ENCODE measurements around the gene ASPDH. TPM values are rescaled to one million over a fixed set of nuclear protein-coding genes. Genes with fewer than 3 reads are reported as not detected.

The ASPDH gene
- total RNA-seq, 4 donors from 2014 or later, result not detected

DNA sequence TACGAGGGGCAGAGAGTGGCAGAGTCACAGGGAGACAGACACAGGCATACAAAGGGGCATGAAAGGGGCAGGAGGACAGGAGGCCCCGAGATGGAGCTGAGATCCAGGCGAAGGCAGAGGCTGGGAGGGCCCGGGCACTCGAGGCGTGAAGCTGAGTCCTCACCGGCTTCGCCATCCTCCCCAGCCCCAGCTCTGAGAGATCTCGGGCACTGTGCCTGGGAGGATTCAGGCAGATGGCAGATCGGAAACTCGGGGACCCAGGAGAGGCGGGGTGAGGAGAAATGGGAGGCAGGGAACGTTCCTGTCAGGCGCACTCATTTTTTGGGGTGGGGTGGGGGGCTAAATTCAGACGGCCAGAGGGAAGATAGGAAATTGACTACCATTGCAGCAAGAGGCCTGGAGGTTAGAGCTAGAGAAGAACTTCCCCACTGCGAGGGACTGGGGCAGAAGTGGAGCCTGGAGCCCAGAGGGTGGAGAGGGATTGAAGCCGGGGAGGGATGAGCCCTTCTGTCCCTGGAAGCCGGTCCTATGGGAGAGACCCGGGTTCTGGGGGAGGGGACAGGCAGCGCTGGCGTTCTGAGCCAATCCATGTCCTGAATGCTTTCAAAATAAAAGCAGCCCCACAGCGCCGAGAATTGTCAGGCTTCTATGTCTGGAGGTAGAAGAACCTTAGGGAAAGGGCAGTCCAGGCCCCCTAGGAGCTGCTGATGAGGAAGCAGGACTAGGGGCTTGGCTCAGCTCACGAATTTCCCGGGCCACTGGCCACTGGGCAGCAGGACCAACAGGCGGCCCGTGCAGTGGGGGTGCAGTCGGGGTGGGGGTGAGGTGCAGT is 42.0 kb upstream of the ASPDH start:
- peaks cover 94% of the 10 kb centered on the region for H3K27me3 ChIP-seq
- ATAC-seq, result no peak
- H3K4me1 ChIP-seq, result peaks cover 0 to 31% (median 11%) of the 10 kb centered on the region in 3 donors
- no peaks in the 10 kb centered on the region for H3K36me3 ChIP-seq
- WGBS, 2 donors (ENCODE audit: low coverage in 1 of 2), result 20 to 35% methylated on average over 8 to 15 of the region's 28 CpGs
- H3K27ac ChIP-seq, result peak overlapping the region in 1 of 4 donors; percentile 43
- H3K9me3 ChIP-seq, result no peaks in the 10 kb centered on the region
- peak overlapping the region in 1 of 2 donors; percentile 51 for H3K4me3 ChIP-seq
- TF ChIP-seq, protein P1, sequence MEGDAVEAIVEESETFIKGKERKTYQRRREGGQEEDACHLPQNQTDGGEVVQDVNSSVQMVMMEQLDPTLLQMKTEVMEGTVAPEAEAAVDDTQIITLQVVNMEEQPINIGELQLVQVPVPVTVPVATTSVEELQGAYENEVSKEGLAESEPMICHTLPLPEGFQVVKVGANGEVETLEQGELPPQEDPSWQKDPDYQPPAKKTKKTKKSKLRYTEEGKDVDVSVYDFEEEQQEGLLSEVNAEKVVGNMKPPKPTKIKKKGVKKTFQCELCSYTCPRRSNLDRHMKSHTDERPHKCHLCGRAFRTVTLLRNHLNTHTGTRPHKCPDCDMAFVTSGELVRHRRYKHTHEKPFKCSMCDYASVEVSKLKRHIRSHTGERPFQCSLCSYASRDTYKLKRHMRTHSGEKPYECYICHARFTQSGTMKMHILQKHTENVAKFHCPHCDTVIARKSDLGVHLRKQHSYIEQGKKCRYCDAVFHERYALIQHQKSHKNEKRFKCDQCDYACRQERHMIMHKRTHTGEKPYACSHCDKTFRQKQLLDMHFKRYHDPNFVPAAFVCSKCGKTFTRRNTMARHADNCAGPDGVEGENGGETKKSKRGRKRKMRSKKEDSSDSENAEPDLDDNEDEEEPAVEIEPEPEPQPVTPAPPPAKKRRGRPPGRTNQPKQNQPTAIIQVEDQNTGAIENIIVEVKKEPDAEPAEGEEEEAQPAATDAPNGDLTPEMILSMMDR (IDR thresholded peaks at IDR 0.05), result no peak
- TF ChIP-seq EP300 (IDR thresholded peaks at IDR 0.05) (no peak), POLR2AphosphoS5 (IDR thresholded peaks at IDR 0.05) (no peak), POLR2A (IDR thresholded peaks at IDR 0.05) (no peak)

DNA sequence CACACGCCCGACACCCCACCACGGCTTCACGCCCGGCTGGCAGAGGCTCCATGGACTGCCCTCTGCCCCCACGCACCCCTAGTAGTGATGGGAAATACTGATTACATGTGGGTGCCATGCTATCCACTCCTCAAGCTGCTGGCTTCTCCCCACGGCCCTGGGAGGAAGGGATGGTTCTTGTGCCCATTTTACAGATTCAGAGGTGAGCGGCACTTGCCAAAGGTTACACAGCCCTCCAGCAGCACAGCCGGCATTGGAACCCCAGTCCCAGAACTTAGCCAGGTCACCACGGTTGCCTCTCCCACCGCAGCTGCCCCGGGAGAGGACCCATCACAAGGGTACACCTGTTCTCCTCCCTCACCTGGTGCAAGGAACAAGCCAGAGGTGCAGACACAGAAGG is 41.3 kb upstream of the ASPDH start:
- Histone ChIP-seq H3K27me3 (peaks cover 91% of the 10 kb centered on the region), H3K9me3 (no peaks in the 10 kb centered on the region), H3K4me1 (peaks cover 0 to 35% (median 11%) of the 10 kb centered on the region in 3 donors), H3K4me3 (no peak overlapping the region), H3K27ac (no peak overlapping the region), H3K36me3 (no peaks in the 10 kb centered on the region)
- WGBS, 2 donors (ENCODE audit: low coverage in 1 of 2), result 83% methylated on average over 4 of the region's 12 CpGs; no CpG with 5 or more reads in 1 of the 2 donors
- TF ChIP-seq POLR2A (IDR thresholded peaks at IDR 0.05) (no peak), EP300 (IDR thresholded peaks at IDR 0.05) (no peak), POLR2AphosphoS5 (IDR thresholded peaks at IDR 0.05) (no peak)
- TF ChIP-seq, protein P1 (IDR thresholded peaks at IDR 0.05), result no peak
- no peak for ATAC-seq

DNA sequence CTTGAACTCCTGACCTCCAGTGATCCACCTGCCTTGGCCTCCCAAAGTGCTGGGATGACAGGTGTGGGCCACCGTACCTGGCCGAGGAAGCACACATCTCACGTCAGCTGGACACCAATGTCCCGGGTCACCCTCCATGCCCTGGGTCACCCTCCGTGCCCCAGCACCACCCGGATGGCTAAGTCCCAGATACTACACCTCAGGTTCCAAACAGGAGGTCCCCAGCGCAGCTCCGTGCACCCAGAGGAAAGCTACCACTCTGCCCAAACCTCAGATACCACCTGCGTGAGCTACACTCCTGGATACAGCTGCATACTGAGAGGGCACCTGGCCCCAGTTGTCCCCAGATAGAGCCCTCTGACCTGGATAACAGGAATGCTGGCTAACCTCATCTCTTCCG is 40.5 kb upstream of the ASPDH start:
- H3K27me3 ChIP-seq, result peaks cover 94% of the 10 kb centered on the region
- no peak overlapping the region for H3K27ac ChIP-seq
- peaks cover 0 to 39% (median 11%) of the 10 kb centered on the region in 3 donors for H3K4me1 ChIP-seq
- no peak for ATAC-seq
- WGBS, 2 donors (ENCODE audit: low coverage in 1 of 2), result 100% methylated on average over 1 of the region's 10 CpGs
- H3K4me3 ChIP-seq, result no peak overlapping the region
- TF ChIP-seq, protein P1 (IDR thresholded peaks at IDR 0.05), result no peak
- TF ChIP-seq POLR2AphosphoS5 (IDR thresholded peaks at IDR 0.05) (no peak), POLR2A (IDR thresholded peaks at IDR 0.05) (no peak), EP300 (IDR thresholded peaks at IDR 0.05) (no peak)
- no peaks in the 10 kb centered on the region for H3K36me3 ChIP-seq
- no peaks in the 10 kb centered on the region for H3K9me3 ChIP-seq

DNA sequence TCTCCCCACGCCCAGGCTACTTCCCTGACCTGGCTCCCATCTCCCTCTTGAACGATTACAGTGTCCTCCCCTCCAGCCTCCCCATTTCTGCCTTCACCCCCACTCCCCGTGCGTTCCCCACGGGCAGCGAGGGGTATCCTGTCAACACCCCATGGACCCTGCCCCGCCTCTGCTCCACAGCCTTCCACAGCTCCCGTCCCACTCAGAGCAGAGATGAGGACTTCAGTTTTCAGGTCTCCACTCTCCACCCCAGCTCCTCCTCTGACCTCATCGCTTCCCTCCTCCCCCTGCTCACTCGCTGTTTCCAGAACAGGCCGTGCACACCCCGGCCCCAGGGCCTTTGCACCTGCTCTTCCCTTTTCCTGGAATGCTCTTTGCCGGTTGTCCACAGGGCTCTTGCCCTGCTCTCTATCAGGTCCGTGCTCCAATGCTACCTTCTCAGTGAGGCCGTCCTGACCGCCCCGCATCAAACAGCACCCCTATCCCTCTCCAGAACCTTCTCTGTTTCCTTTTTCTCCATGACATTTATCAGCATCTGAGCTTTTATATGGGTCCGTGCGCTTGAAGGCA is 39.5 kb upstream of the ASPDH start:
- Histone ChIP-seq H3K27ac (no peak overlapping the region), H3K9me3 (no peaks in the 10 kb centered on the region), H3K4me1 (peaks cover 0 to 40% (median 11%) of the 10 kb centered on the region in 3 donors), H3K27me3 (peaks cover 94% of the 10 kb centered on the region), H3K4me3 (no peak overlapping the region), H3K36me3 (no peaks in the 10 kb centered on the region)
- ATAC-seq, result no peak
- WGBS, 2 donors (ENCODE audit: low coverage in 1 of 2), result 85 to 87% methylated on average over 3 to 17 of the region's 19 CpGs
- no peak for TF ChIP-seq POLR2A (IDR thresholded peaks at IDR 0.05)
- TF ChIP-seq EP300 (IDR thresholded peaks at IDR 0.05), result no peak
- TF ChIP-seq, protein P1 (IDR thresholded peaks at IDR 0.05), result no peak
- no peak for TF ChIP-seq POLR2AphosphoS5 (IDR thresholded peaks at IDR 0.05)

Measured in gastroesophageal sphincter (tissue), 4 donors.